Measurements from ENCODE around the gene C1QL4. TPM values are rescaled to one million over a fixed set of nuclear protein-coding genes. Genes with fewer than 3 reads are reported as not detected.

The C1QL4 gene
- total RNA-seq (ENCODE audit: low replicate concordance): 0.45 TPM in 1 of 2 replicates, not detected in the other

GRCh38 chr12:49336645-49337584, at the start of gene C1QL4:
TSS of gene C1QL4 (minus strand) at chr12:49337188. CDS start at chr12:49336477, 711 bp downstream.

GRCh38 chr12:49367381-49368239, 30.6 kb upstream of the C1QL4 start, which contains the start of gene SPATS2:
TSS of gene SPATS2 (plus strand) at chr12:49367462. CDS start at chr12:49461013, 93,551 bp downstream.

GRCh38 chr12:49346659-49347310, 9.8 kb upstream of the C1QL4 start, which contains the start of gene DNAJC22:
TSS of gene DNAJC22 (plus strand) at chr12:49346888. CDS start at chr12:49348873, 1,985 bp downstream.

GRCh38 chr12:49322708-49323523, 14.1 kb downstream of the C1QL4 start, which contains the start of gene TROAP:
TSS of gene TROAP (plus strand) at chr12:49323255. CDS start at chr12:49323609, 354 bp downstream.

GRCh38 chr12:49295082-49295936, 41.7 kb downstream of the C1QL4 start, which contains the start of gene PRPH:
TSS of gene PRPH (plus strand) at chr12:49295147. CDS start at chr12:49295201, 54 bp downstream.

Other genes with a start within 250 kb of the C1QL4 start
- 0.08 TPM in 1 of 2 replicates, not detected in the other for gene DHH, start 242.4 kb downstream of the C1QL4 start, total RNA-seq (ENCODE audit: low replicate concordance)
- gene LMBR1L, start 226.3 kb downstream of the C1QL4 start, total RNA-seq (ENCODE audit: low replicate concordance): 47.4 and 52.5 TPM in 2 replicates
- gene TUBA1B, start 205.8 kb downstream of the C1QL4 start, total RNA-seq (ENCODE audit: low replicate concordance): 873 and 1,458 TPM in 2 replicates
- 464 and 1,003 TPM in 2 replicates for gene TUBA1A, start 148.1 kb downstream of the C1QL4 start, total RNA-seq (ENCODE audit: low replicate concordance)
- gene TUBA1C, start 72.1 kb downstream of the C1QL4 start, total RNA-seq (ENCODE audit: low replicate concordance): 104 and 205 TPM in 2 replicates
- gene PRPH, start 42.0 kb downstream of the C1QL4 start, total RNA-seq (ENCODE audit: low replicate concordance): 0.35 and 1.5 TPM in 2 replicates
- gene TROAP, start 13.9 kb downstream of the C1QL4 start, total RNA-seq (ENCODE audit: low replicate concordance): 0.12 and 6.1 TPM in 2 replicates
- under 0.01 and 5.9 TPM in 2 replicates for gene DNAJC22, start 9.7 kb upstream of the C1QL4 start, total RNA-seq (ENCODE audit: low replicate concordance)
- 14.4 and 48.0 TPM in 2 replicates for gene SPATS2, start 30.3 kb upstream of the C1QL4 start, total RNA-seq (ENCODE audit: low replicate concordance)
- gene KCNH3, start 201.8 kb upstream of the C1QL4 start, total RNA-seq (ENCODE audit: low replicate concordance): 0.23 and 0.30 TPM in 2 replicates
- 53.7 and 56.0 TPM in 2 replicates for gene MCRS1, start 231.0 kb upstream of the C1QL4 start, total RNA-seq (ENCODE audit: low replicate concordance)